H1 (cell line): ENCODE measurements around the gene SERPINB6.
"Not testable (repeated sequence)": the region's sequence is repeated elsewhere in the genome, so short reads cannot be mapped to it uniquely, and the experiment has no call there.

Experiments
- CBX5 ChIP-seq: fragments of 300-800, 300-1000 bp; sonication (generic); IDR thresholded peaks from 2 replicates; pipeline ENCODE4 v1.7.1; 2016; ENCODE audit warnings: antibody characterized with exemption, low read length, low read depth
- CBX8 ChIP-seq: fragments of 300-800, 300-1000 bp; sonication (generic); IDR thresholded peaks from 2 replicates; pipeline ENCODE4 v1.7.1; 2016; ENCODE audit warnings: low read depth, low read length, borderline replicate concordance
- CTCF ChIP-seq, 3 experiments: IDR thresholded peaks; 1 replicate in 2 of 3; 2 replicates in 1 of 3; pipeline versions ENCODE4 v1.5.1 to v1.6.1; 2011; ENCODE audit warnings: low read length in 3 of 3, mild to moderate bottlenecking in 3 of 3, inconsistent platforms in 2 of 3, low read depth in 1 of 3, moderate library complexity in 1 of 3; ENCODE audit not compliant: insufficient read depth in 1 of 3; ENCODE audit errors: control extremely low read depth in 1 of 3
- EGR1 ChIP-seq: IDR thresholded peaks from 2 replicates; pipeline ENCODE4 v1.6.1; 2011; ENCODE audit warnings: low read depth, low read length, borderline replicate concordance
- EZH2 ChIP-seq: fragments of 200-600 bp; sonication (generic); IDR thresholded peaks from 2 replicates; pipeline ENCODE4 v1.7.1; 2012; ENCODE audit warnings: low read depth, mild to moderate bottlenecking, moderate library complexity, low read length, inconsistent platforms; ENCODE audit not compliant: severe bottlenecking
- JUN ChIP-seq: IDR thresholded peaks from 2 replicates; pipeline ENCODE4 v1.6.1; 2011; ENCODE audit warnings: low read depth, mild to moderate bottlenecking, improper control_type of control experiment, low read length
- MAFK ChIP-seq: IDR thresholded peaks from 2 replicates; pipeline ENCODE4 v1.6.1; 2012; ENCODE audit warnings: low read depth, mild to moderate bottlenecking, improper control_type of control experiment, low read length
- POLR2A ChIP-seq, 2 experiments: IDR thresholded peaks; 1 replicate in 1 of 2; 2 replicates in 1 of 2; pipeline ENCODE4 v1.6.1; 2011; ENCODE audit warnings: low read depth in 2 of 2, low read length in 2 of 2, mild to moderate bottlenecking in 2 of 2; ENCODE audit errors: control extremely low read depth in 1 of 2
- RAD21 ChIP-seq, 2 experiments: IDR thresholded peaks in 1 of 2; conservative IDR thresholded peaks in 1 of 2; 2 replicates each; pipeline ENCODE4 v1.6.1; 2011; ENCODE audit warnings: low read depth in 2 of 2, low read length in 2 of 2, improper control_type of control experiment in 1 of 2, inconsistent platforms in 1 of 2, mild to moderate bottlenecking in 1 of 2, moderate library complexity in 1 of 2
- SP2 ChIP-seq: IDR thresholded peaks from 2 replicates; pipeline ENCODE4 v1.6.1; 2012; ENCODE audit warnings: mild to moderate bottlenecking, low read length, inconsistent platforms

GRCh38 chr6:2908516-2908915 lies 62.9 kb downstream of the SERPINB6 start:
- TF ChIP-seq CTCF (IDR thresholded peaks at IDR 0.05; ENCODE audit: control extremely low read depth in 1 of 3, insufficient read depth in 1 of 3, low read depth in 1 of 3, low read length in 3 of 3); SP2; RAD21 (IDR thresholded peaks at IDR 0.05 in 1 of 2, conservative IDR thresholded peaks at IDR 0.05 in 1 of 2; ENCODE audit: low read depth in 2 of 2, low read length in 2 of 2); EGR1; CBX5; MAFK; POLR2A (IDR thresholded peaks at IDR 0.05; ENCODE audit: control extremely low read depth in 1 of 2, low read depth in 2 of 2, low read length in 2 of 2); EZH2; JUN; CBX8: not testable (repeated sequence)
